ENCODE data around the gene PPARA. TPM values are rescaled to one million over a fixed set of nuclear protein-coding genes. Genes with fewer than 3 reads are reported as not detected.

The PPARA gene
- total and polyA plus RNA-seq, 2 donors (not counting 1 experiment from before 2014, with no cell fraction given): 4.1 to 29.8 TPM

DNA sequence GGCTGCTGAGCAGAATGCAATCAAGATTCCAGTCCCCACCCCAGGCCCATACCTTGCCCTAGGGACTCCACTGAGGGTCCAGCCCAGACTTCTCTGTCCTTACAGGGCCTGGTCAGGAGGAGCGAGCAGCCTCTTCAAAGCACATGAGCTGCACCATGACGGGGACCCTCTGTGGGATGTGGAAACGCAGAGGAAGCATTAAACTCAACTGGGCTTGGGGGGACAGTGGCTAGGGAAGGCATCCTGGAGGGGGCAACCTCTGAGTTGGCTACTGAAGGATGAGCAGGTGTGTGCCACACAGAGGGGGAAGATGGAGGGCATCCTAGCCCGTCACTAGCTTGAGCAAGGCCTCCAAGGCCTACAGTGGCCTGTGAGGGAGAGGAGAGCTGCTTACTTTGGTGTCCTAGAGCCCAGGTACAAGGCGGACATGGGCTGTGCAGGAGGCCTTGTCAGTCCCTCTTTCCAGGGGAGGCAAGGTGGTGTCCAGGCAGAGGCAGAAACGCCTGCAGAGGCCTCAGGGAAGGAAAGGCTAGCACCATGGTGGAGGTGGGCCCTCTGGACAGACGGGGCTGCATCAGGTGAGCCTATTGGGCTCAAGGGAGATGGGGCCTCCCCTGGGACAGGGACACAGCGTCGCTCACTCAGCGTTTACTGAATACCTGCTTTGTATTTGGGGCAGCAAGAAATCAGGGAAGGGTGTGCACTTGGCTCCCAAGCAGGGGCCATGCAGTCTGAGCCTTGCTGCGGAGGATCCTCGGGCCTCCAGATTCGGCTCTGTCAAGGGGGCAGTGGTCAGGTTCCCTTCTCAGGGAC is 131.7 kb downstream of the PPARA start:
- Histone ChIP-seq H4K20me1 (ENCODE audit: control insufficient read depth, insufficient read depth, low read length, poor library complexity, severe bottlenecking) (no peaks in the 10 kb centered on the region), H3K27ac (ENCODE audit: low read length in 2 of 2) (no peak overlapping the region), H3K79me2 (ENCODE audit: control insufficient read depth, insufficient read depth, low read length) (no peaks in the 10 kb centered on the region), H3K4me1 (ENCODE audit: control insufficient read depth in 2 of 2, insufficient read depth in 2 of 2, low read length in 2 of 2) (peaks cover 6 to 41% of the 10 kb centered on the region in 2 donors), H3K4me3 (ENCODE audit: control extremely low read depth in 1 of 5, extremely low read depth in 1 of 5, insufficient read depth in 1 of 5, low read depth in 2 of 5, low read length in 4 of 5) (no peak overlapping the region), H3K36me3 (replicated peaks in 1 of 2; ENCODE audit: control extremely low read depth in 1 of 2, control insufficient read depth in 1 of 2, extremely low read depth in 1 of 2, insufficient read depth in 2 of 2, low read length in 1 of 2) (peaks cover 0 to 6% of the 10 kb centered on the region in 2 experiments), H2AFZ (ENCODE audit: insufficient read depth, low read depth, low read length, poor library complexity, severe bottlenecking) (no peak overlapping the region), H3K27me3 (replicated peaks in 1 of 4; ENCODE audit: control extremely low read depth in 1 of 4, control insufficient read depth in 3 of 4, insufficient read depth in 4 of 4, low read length in 3 of 4) (no peaks in the 10 kb centered on the region), H3K9ac (ENCODE audit: low read length) (no peak overlapping the region), H3K9me3 (ENCODE audit: control extremely low read depth in 1 of 3, control insufficient read depth in 2 of 3, insufficient read depth in 1 of 3, low read length in 2 of 3) (no peaks in the 10 kb centered on the region), H3K4me2 (replicated peaks; ENCODE audit: low read depth, low read length, poor library complexity, severe bottlenecking) (no peak overlapping the region)
- Mint-ChIP-seq H3K27ac (no peak overlapping the region), H3K4me1 (peaks cover 24% of the 10 kb centered on the region), H3K4me3 (no peak overlapping the region), H3K9me3 (ENCODE audit: insufficient read depth) (no peaks in the 10 kb centered on the region), H3K27me3 (no peaks in the 10 kb centered on the region)
- intact Hi-C loops (cut with micrococcal nuclease): no loop called here
- 97% methylated on average over 13 of the region's 13 CpGs for WGBS (ENCODE audit: insufficient coverage)
- TF ChIP-seq, protein P1, sequence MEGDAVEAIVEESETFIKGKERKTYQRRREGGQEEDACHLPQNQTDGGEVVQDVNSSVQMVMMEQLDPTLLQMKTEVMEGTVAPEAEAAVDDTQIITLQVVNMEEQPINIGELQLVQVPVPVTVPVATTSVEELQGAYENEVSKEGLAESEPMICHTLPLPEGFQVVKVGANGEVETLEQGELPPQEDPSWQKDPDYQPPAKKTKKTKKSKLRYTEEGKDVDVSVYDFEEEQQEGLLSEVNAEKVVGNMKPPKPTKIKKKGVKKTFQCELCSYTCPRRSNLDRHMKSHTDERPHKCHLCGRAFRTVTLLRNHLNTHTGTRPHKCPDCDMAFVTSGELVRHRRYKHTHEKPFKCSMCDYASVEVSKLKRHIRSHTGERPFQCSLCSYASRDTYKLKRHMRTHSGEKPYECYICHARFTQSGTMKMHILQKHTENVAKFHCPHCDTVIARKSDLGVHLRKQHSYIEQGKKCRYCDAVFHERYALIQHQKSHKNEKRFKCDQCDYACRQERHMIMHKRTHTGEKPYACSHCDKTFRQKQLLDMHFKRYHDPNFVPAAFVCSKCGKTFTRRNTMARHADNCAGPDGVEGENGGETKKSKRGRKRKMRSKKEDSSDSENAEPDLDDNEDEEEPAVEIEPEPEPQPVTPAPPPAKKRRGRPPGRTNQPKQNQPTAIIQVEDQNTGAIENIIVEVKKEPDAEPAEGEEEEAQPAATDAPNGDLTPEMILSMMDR (IDR thresholded peaks at IDR 0.05): no peak
- TF ChIP-seq EZH2 (IDR thresholded peaks at IDR 0.05; ENCODE audit: borderline replicate concordance, insufficient read depth, low read depth, low read length, poor library complexity, severe bottlenecking): no peak
- CTCF ChIA-PET: interaction anchor here (0.6 to 1.2 kb wide), 3 partner anchors 13 to 34 kb away, joined by 3 to 4 read pairs (median 3); no protein-coding TSS in a partner anchor
- ATAC-seq (ENCODE audit: low read depth) (no peak), DNase-seq (no peak)
- POLR2A ChIA-PET: no interaction called here

DNA sequence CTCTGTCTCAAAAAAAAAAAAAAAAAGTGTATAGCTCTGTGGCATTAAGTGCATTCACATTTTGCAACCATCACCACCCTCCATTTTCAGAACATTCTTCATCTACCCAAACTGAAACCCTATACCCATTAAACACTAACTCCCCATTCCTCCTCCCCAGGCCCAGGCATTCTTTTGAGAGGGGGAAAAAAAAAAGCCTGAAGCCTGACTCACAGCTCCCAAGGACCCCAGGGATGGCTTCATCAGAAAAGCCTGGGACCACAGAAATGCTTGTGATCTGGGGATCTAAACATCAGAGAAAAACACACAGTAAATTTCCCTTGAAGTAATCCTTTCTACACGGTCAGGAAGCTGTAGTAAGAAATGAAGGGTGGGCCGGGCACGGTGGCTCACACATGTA is 135.7 kb downstream of the PPARA start:
- Histone ChIP-seq H3K4me3 (ENCODE audit: control extremely low read depth in 1 of 5, extremely low read depth in 1 of 5, insufficient read depth in 1 of 5, low read depth in 2 of 5, low read length in 4 of 5) (no peak overlapping the region), H2AFZ (ENCODE audit: insufficient read depth, low read depth, low read length, poor library complexity, severe bottlenecking) (no peak overlapping the region), H4K20me1 (ENCODE audit: control insufficient read depth, insufficient read depth, low read length, poor library complexity, severe bottlenecking) (no peaks in the 10 kb centered on the region), H3K27me3 (replicated peaks in 1 of 4; ENCODE audit: control extremely low read depth in 1 of 4, control insufficient read depth in 3 of 4, insufficient read depth in 4 of 4, low read length in 3 of 4) (no peaks in the 10 kb centered on the region), H3K27ac (ENCODE audit: low read length in 2 of 2) (no peak overlapping the region), H3K79me2 (ENCODE audit: control insufficient read depth, insufficient read depth, low read length) (no peaks in the 10 kb centered on the region), H3K4me1 (ENCODE audit: control insufficient read depth in 2 of 2, insufficient read depth in 2 of 2, low read length in 2 of 2) (peaks cover 26 to 50% of the 10 kb centered on the region in 2 donors), H3K4me2 (replicated peaks; ENCODE audit: low read depth, low read length, poor library complexity, severe bottlenecking) (no peak overlapping the region), H3K9me3 (ENCODE audit: control extremely low read depth in 1 of 3, control insufficient read depth in 2 of 3, insufficient read depth in 1 of 3, low read length in 2 of 3) (peaks cover 0 to 3% (median 0%) of the 10 kb centered on the region in 3 donors), H3K36me3 (replicated peaks in 1 of 2; ENCODE audit: control extremely low read depth in 1 of 2, control insufficient read depth in 1 of 2, extremely low read depth in 1 of 2, insufficient read depth in 2 of 2, low read length in 1 of 2) (peaks cover 0 to 4% of the 10 kb centered on the region in 2 experiments), H3K9ac (ENCODE audit: low read length) (no peak overlapping the region)
- Mint-ChIP-seq H3K4me3 (no peak overlapping the region), H3K9me3 (ENCODE audit: insufficient read depth) (no peaks in the 10 kb centered on the region), H3K27me3 (no peaks in the 10 kb centered on the region), H3K4me1 (peaks cover 42% of the 10 kb centered on the region), H3K27ac (no peak overlapping the region)
- ATAC-seq (ENCODE audit: low read depth): no peak
- TF ChIP-seq EZH2 (IDR thresholded peaks at IDR 0.05; ENCODE audit: borderline replicate concordance, insufficient read depth, low read depth, low read length, poor library complexity, severe bottlenecking): no peak
- TF ChIP-seq, protein P1 (IDR thresholded peaks at IDR 0.05): no peak
- DNase-seq: no peak
- no CpG with 5 or more reads among the region's 3 CpGs for whole genome bisulfite sequencing (ENCODE audit: insufficient coverage)
- ChIA-PET POLR2A (no interaction called here), CTCF (interaction anchor here (0.6 to 1.1 kb wide), 2 partner anchors 11 to 290 kb away, joined by 3 to 4 read pairs; no protein-coding TSS in a partner anchor)
- intact Hi-C loops (cut with micrococcal nuclease): no loop called here

Data from B cell (primary cell).